ENCODE measurements around the gene BRMS1.

DNA sequence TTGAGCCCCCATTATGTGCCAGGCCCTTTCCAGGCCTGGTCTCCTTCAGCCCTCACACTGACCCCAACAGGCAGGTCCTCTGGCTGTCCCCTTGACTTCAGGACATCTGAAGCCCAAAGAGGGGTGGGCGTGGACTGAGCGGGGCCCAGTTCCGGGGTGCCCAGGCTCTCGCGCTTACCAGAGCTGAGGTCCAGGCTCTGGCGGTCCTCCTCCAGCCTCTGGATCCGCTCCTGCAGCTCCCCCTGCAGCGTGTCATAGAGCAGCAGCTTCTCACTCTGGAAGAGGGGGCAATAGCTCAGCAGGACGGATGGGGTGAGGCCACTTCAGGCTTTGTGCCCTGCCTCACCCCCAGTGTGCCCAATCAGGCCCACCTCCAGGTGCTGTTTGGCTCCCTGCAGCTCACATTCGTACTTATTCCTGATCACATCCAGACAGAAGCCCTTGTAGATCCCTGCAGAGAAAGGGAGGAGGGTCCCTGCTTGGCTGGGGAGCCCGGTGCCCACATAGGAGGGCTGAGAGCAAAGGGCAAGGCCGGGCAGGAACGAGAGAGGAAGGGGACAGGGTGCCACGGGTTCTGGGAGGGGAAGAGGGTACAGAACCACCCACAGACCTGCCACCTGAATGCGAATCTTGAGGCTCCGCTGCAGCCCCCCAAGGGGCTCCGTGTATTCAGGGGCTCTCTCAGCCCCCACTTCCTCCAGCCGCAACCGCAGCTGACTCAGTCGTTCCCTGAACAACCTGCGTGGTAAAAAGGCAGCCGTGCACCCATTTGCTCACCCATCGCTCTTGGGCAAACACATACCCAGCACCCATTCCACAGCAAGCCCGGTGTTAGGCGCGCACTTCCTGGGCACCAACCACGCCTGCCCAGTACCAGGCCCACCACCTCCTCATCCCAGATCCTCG lies 4.1 kb downstream of the BRMS1 start:
- no peak for TF ChIP-seq CEBPB (IDR thresholded peaks at IDR 0.05)
- TF ChIP-seq, protein P1, sequence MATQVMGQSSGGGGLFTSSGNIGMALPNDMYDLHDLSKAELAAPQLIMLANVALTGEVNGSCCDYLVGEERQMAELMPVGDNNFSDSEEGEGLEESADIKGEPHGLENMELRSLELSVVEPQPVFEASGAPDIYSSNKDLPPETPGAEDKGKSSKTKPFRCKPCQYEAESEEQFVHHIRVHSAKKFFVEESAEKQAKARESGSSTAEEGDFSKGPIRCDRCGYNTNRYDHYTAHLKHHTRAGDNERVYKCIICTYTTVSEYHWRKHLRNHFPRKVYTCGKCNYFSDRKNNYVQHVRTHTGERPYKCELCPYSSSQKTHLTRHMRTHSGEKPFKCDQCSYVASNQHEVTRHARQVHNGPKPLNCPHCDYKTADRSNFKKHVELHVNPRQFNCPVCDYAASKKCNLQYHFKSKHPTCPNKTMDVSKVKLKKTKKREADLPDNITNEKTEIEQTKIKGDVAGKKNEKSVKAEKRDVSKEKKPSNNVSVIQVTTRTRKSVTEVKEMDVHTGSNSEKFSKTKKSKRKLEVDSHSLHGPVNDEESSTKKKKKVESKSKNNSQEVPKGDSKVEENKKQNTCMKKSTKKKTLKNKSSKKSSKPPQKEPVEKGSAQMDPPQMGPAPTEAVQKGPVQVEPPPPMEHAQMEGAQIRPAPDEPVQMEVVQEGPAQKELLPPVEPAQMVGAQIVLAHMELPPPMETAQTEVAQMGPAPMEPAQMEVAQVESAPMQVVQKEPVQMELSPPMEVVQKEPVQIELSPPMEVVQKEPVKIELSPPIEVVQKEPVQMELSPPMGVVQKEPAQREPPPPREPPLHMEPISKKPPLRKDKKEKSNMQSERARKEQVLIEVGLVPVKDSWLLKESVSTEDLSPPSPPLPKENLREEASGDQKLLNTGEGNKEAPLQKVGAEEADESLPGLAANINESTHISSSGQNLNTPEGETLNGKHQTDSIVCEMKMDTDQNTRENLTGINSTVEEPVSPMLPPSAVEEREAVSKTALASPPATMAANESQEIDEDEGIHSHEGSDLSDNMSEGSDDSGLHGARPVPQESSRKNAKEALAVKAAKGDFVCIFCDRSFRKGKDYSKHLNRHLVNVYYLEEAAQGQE (IDR thresholded peaks at IDR 0.05; ENCODE audit: low read depth), result no peak

Measured in Ishikawa (cell line).